Stimulated activated CD4-positive, alpha-beta T cell treated with anti-CD3 and anti-CD28 coated beads, Interleukin-1b, Interleukin-23, amount 100 ng/mL, for 1 hour (primary cell): Measurements from ENCODE around the gene ITSN1.
"Not testable (repeated sequence)": the region's sequence is repeated elsewhere in the genome, so short reads cannot be mapped to it uniquely, and the experiment has no call there.

Experiments used
- DNase-seq, 2 donors: peaks; one replicate each; pipeline ENCODE4 v3.0.0-alpha.2; 2020; ENCODE audit warnings: low read depth in 2 of 2

Gene ITSN1

GRCh38 chr21:33860332-33860879 is 218.1 kb downstream of the ITSN1 start:
- DNase-seq: no peak

GRCh38 chr21:33861125-33861524 is 218.8 kb downstream of the ITSN1 start:
- no peak for DNase-seq

GRCh38 chr21:33863191-33863590 is 220.9 kb downstream of the ITSN1 start:
- not testable (repeated sequence) for DNase-seq

GRCh38 chr21:33864150-33864549 is 221.8 kb downstream of the ITSN1 start:
- DNase-seq: no peak

- no peak for DNase-seq
Observed at GRCh38 chr21:33865176-33865575, 222.9 kb downstream of the ITSN1 start.

GRCh38 chr21:33865996-33866575 is 223.8 kb downstream of the ITSN1 start:
- no peak for DNase-seq

- DNase-seq: no peak
Observed at GRCh38 chr21:33866826-33867225, 224.5 kb downstream of the ITSN1 start.

GRCh38 chr21:33867868-33868267 is 225.6 kb downstream of the ITSN1 start:
- DNase-seq: not testable (repeated sequence)

GRCh38 chr21:33869873-33870272 is 227.6 kb downstream of the ITSN1 start:
- DNase-seq: no peak

GRCh38 chr21:33870768-33871167 is 228.5 kb downstream of the ITSN1 start:
- no peak for DNase-seq

GRCh38 chr21:33871171-33871570 is 228.9 kb downstream of the ITSN1 start:
- no peak for DNase-seq

- DNase-seq: no peak
Observed at GRCh38 chr21:33872881-33873515, 230.7 kb downstream of the ITSN1 start.

- DNase-seq: no peak
Observed at GRCh38 chr21:33874161-33874560, 231.9 kb downstream of the ITSN1 start.

- no peak for DNase-seq
Observed at GRCh38 chr21:33875026-33875695, 232.9 kb downstream of the ITSN1 start.

GRCh38 chr21:33878824-33879223 is 236.5 kb downstream of the ITSN1 start:
- no peak for DNase-seq

- DNase-seq: no peak
Observed at GRCh38 chr21:33880626-33881025, 238.3 kb downstream of the ITSN1 start.

- DNase-seq: no peak
Observed at GRCh38 chr21:33881689-33882440, 239.6 kb downstream of the ITSN1 start.

GRCh38 chr21:33883118-33883517 is 240.8 kb downstream of the ITSN1 start:
- no peak for DNase-seq

GRCh38 chr21:33884376-33885171 is 242.3 kb downstream of the ITSN1 start:
- DNase-seq: no peak

GRCh38 chr21:33885172-33885514 is 242.8 kb downstream of the ITSN1 start:
- no peak for DNase-seq

- DNase-seq: no peak
Observed at GRCh38 chr21:33886321-33886720, 244.0 kb downstream of the ITSN1 start.

- DNase-seq: no peak
Observed at GRCh38 chr21:33890187-33890586, 247.9 kb downstream of the ITSN1 start.
